Fibroblast of upper back skin (primary cell): ENCODE data around the gene RXRA.

Experiments
- DNase-seq: peaks from one replicate; pipeline ENCODE4 v3.0.0-alpha.2; 2013

RXRA gene

GRCh38 chr9:134406366-134407120 lies 80.3 kb downstream of the RXRA start:
- no peak for DNase-seq

- DNase-seq = peak; percentile 83
Observed at GRCh38 chr9:134407121-134407779, 81.0 kb downstream of the RXRA start.

- no peak for DNase-seq
Observed at GRCh38 chr9:134408389-134408788, 82.1 kb downstream of the RXRA start.

GRCh38 chr9:134408939-134409737 lies 82.9 kb downstream of the RXRA start:
- no peak for DNase-seq

GRCh38 chr9:134410071-134410834 lies 84.0 kb downstream of the RXRA start:
- DNase-seq = no peak

GRCh38 chr9:134410835-134411217 lies 84.6 kb downstream of the RXRA start:
- no peak for DNase-seq

- no peak for DNase-seq
Observed at GRCh38 chr9:134411440-134412297, 85.4 kb downstream of the RXRA start.

- no peak for DNase-seq
Observed at GRCh38 chr9:134412298-134412711, 86.0 kb downstream of the RXRA start.

GRCh38 chr9:134413112-134413715 lies 87.0 kb downstream of the RXRA start:
- no peak for DNase-seq

GRCh38 chr9:134413890-134414623 lies 87.8 kb downstream of the RXRA start:
- peak; percentile 58 for DNase-seq

- no peak for DNase-seq
Observed at GRCh38 chr9:134414900-134415425, 88.7 kb downstream of the RXRA start.

GRCh38 chr9:134416385-134417015 lies 90.2 kb downstream of the RXRA start:
- no peak for DNase-seq

- DNase-seq = no peak
Observed at GRCh38 chr9:134418354-134418753, 92.1 kb downstream of the RXRA start.

- no peak for DNase-seq
Observed at GRCh38 chr9:134419000-134419683, 92.9 kb downstream of the RXRA start.

- DNase-seq = no peak
Observed at GRCh38 chr9:134419684-134420076, 93.4 kb downstream of the RXRA start.

GRCh38 chr9:134420281-134420845 lies 94.1 kb downstream of the RXRA start:
- DNase-seq = no peak

- DNase-seq = no peak
Observed at GRCh38 chr9:134420974-134421432, 94.7 kb downstream of the RXRA start.

GRCh38 chr9:134421888-134422287 lies 95.6 kb downstream of the RXRA start:
- DNase-seq = no peak
